Measurements from ENCODE around the gene PLCD3.

DNA sequence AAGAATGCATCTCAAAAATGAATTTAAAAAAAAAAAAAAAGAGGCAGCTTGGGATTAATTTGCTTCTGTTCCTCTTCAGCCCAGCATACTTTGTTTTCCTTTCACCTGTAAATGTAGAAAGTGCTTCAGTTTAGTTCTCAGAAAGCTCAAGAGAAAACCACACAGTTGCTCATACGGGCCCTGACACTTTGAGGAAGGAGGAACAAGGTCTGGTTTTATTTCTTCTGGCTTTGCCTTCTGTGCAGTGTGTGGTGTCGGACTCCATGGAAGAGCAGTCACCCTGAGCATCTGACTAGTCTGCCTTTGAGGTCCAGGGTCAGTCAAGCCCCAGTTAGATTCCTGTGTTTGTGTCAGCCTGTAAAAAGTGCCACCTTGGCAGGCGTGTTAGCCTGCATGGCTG is 43.6 kb downstream of the PLCD3 start:
- TF ChIP-seq EZH2 (IDR thresholded peaks at IDR 0.05; ENCODE audit: borderline replicate concordance, low read length): no peak
- no peak for TF ChIP-seq CTCF (conservative IDR thresholded peaks at IDR 0.05 in 1 of 2, IDR thresholded peaks at IDR 0.05 in 1 of 2; ENCODE audit: extremely low read depth in 1 of 2, insufficient read depth in 1 of 2, low read depth in 1 of 2, low read length in 2 of 2)

Measured in mammary epithelial cell (primary cell).